Articular chondrocyte of knee joint (primary cell): ENCODE data around the gene DOP1B. TPM values are rescaled to one million over a fixed set of nuclear protein-coding genes. Genes with fewer than 3 reads are reported as not detected.

Source experiments
- total RNA-seq: library from RNA; depleted of rRNA; stranded (reverse); fragments of >200 nt; gene quantifications from 2 replicates; pipeline ENCODE4 v1.2.3, GENCODE V29; 2012

The DOP1B gene, protein sequence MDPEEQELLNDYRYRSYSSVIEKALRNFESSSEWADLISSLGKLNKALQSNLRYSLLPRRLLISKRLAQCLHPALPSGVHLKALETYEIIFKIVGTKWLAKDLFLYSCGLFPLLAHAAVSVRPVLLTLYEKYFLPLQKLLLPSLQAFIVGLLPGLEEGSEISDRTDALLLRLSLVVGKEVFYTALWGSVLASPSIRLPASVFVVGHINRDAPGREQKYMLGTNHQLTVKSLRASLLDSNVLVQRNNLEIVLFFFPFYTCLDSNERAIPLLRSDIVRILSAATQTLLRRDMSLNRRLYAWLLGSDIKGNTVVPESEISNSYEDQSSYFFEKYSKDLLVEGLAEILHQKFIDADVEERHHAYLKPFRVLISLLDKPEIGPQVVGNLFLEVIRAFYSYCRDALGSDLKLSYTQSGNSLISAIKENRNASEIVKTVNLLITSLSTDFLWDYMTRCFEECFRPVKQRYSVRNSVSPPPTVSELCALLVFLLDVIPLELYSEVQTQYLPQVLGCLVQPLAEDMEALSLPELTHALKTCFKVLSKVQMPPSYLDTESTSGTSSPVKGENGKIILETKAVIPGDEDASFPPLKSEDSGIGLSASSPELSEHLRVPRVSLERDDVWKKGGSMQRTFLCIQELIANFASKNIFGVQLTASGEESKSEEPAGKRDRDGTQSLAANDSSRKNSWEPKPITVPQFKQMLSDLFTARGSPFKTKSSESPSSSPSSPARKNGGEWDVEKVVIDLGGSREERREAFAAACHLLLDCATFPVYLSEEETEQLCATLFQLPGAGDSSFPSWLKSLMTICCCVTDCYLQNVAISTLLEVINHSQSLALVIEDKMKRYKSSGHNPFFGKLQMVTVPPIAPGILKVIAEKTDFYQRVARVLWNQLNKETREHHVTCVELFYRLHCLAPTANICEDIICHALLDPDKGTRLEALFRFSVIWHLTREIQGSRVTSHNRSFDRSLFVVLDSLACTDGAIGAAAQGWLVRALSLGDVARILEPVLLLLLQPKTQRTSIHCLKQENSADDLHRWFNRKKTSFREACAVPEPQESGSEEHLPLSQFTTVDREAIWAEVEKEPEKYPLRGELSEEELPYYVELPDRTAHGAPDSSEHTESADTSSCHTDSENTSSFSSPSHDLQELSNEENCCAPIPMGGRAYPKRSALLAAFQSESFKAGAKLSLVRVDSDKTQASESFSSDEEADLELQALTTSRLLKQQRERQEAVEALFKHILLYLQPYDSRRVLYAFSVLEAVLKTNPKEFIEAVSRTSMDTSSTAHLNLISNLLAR (N-terminal part only)
- 7.8 and 12.5 TPM in 2 replicates for total RNA-seq

DNA sequence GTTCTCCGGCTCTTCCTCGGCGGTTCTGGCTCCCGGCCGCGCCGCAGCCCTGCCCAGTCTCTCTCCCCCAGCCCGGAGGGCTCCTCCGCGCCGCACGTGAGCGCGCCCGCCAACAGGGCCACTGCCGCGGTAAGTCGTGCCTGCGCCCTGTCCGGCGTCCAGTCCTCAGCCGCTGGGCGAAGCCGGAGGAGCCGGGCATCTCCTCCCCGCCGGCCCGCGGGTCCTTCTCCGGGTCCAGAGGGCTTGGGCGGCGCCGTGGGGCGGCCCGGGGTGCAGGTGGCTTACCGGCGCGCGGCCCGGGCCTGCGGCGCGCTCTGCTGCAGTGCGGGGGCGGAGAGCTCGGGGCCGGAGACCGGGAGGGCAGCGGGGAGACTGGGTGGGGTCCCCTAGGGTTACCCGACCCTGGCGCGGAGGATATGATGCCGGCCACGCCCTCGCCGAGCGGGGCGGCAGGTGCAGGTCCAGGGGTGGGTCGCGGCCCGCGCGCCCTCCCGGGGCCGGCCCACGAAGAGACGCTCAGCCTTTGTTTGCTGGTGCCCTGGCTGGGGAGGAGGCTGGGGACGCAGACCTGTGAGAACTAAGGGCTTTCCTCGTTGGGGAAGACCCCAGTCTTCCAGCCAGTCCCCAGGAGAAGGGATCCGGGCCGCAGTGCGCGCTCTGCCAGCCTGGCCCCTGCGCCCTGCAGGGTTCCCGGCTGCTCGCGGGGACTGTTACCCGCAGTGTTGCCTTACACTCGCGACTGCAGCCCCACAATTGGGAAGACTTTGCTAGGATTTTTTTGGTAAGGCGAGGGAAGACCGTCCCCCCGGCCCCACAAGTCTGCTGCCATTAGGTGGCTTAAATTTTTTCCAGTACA lies at the start of gene DOP1B:
Gene DOP1B (plus strand): TSS at position 10 of the 856 bp plus-strand sequence. CDS start 7,910 bp downstream, outside the sequence.

DNA sequence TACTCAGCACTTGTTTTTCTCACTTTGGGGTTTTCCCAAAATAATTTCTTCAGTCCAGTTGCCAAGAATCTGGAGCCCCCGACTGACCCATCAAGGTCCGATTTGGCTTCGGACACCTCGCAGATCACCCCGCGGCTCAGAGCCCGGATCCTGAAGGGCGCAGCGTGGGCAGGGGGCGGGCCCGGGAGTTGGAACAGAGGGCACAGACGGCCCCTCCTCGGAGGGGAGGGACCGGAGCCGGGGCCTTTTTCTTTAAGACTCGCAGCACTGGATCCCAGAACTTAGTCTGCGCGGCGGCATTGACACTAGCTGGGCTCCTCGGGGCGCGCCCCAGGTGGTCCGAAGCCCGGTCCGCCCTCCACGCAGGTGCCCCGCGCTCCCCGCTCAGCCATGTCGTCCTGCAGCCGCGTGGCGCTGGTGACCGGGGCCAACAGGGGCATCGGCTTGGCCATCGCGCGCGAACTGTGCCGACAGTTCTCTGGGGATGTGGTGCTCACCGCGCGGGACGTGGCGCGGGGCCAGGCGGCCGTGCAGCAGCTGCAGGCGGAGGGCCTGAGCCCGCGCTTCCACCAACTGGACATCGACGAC lies 21.7 kb upstream of the DOP1B start, which contains the start of gene CBR3:
Gene CBR3 (plus strand): TSS at position 277 of the 588 bp plus-strand sequence. CDS start 114 bp downstream, at position 391.

Other genes with a start within 250 kb of the DOP1B start
- 17.6 and 18.6 TPM in 2 replicates for gene SETD4, start 96.3 kb upstream of the DOP1B start, total RNA-seq
- gene CBR1, start 86.8 kb upstream of the DOP1B start, total RNA-seq = 65.9 and 89.7 TPM in 2 replicates
- 30.1 and 37.6 TPM in 2 replicates for gene CBR3, start 21.7 kb upstream of the DOP1B start, total RNA-seq
- 37.1 and 42.2 TPM in 2 replicates for gene MORC3, start 163.4 kb downstream of the DOP1B start, total RNA-seq
- 4.1 TPM in 2 replicates for gene CHAF1B, start 228.6 kb downstream of the DOP1B start, total RNA-seq